GM21737 (cell line): ENCODE results near the gene IL1RAPL2.
"Not testable (repeated sequence)": the region's sequence is repeated elsewhere in the genome, so short reads cannot be mapped to it uniquely, and the experiment has no call there.

Experiments
- ATAC-seq: cut with Tn5 transposase; IDR thresholded peaks from one replicate; pipeline ENCODE4 v1.9.1; 2021; ENCODE audit warnings: mild to moderate bottlenecking, moderate library complexity; ENCODE audit not compliant: unreplicated experiment

IL1RAPL2 gene

DNA sequence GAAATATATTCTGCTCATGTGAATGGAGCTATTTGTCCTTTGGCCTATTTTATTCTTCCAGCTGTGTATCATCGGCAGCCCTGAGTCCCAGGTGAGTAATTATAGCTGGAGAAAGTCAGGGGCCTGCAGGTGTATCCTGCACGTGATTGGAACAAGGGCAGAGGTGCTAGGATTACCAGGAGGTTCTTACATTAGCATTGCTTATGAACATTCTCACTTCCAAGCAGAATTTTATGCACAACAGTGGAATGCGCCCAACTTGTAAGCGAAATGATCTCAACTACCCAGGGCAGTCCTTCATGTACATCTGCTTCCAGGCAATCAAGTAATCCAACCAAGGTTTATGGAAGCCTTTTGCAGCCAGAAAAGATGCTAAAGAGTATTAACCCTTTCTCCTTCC is 1187.4 kb downstream of the IL1RAPL2 start:
- no peak for ATAC-seq

DNA sequence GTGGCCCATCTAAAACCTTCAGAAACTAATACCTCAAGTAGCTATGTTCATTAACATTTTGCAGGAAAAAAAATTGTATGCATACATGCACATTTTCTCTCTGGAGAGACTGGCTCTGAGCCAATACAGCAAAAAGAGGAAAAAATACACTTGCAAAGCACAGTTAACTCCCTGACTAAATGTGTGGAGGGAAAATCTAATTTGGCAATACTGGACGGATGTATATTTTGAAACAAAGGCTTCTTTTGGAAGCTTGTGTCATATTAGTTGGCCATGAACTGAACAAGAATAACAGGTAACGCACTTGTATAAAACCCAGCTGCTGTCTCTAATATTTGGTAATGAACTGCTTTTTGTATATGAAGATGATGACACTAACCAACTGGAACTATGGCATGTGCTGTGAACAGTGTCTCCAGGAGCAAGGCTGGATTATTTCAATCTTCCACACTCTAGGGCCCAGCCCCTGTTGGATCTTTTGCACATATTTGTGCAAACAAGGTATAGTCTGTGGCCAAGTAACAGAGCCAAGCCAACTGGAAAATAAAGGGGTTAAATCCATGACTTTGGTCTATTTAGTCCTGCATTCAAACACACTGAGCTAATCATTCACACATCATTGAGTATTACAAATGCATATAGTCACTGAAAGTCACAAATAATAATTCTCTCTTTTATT is 1188.4 kb downstream of the IL1RAPL2 start:
- ATAC-seq: no peak

DNA sequence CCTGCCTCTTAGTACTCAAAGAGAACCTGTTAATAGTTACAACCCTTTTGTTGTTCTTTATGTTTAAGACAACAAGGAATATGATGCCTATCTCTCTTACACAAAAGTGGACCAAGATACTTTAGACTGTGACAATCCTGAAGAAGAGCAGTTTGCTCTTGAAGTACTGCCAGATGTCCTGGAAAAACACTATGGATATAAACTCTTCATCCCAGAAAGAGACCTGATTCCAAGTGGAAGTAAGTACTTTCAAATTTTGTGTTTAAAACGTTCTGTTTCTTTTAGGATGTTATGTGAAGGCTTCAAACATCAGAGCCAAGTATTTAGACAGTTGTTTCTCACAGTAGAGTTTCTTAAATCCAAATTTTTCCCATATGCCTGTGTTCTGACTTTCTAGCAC is 1189.1 kb downstream of the IL1RAPL2 start:
- ATAC-seq: no peak

DNA sequence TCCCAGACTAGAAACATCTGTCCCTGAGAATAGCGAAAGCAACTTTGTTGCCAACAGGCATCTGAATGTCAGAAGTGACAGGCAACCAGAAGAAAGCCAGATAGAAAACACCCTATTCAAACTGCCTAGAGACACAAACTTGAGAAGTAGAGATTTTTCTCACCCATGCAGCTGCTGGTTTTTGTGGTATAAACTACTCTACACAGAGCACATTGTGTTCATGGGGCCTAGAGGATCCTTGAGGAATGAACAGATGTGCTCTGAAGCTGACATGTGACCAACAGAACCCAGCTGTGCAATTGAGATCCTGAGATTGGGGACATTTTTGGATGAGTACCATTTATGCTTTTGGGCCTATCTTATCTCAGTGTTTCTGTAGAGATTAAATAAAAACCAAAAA is 1192.8 kb downstream of the IL1RAPL2 start:
- ATAC-seq: no peak

DNA sequence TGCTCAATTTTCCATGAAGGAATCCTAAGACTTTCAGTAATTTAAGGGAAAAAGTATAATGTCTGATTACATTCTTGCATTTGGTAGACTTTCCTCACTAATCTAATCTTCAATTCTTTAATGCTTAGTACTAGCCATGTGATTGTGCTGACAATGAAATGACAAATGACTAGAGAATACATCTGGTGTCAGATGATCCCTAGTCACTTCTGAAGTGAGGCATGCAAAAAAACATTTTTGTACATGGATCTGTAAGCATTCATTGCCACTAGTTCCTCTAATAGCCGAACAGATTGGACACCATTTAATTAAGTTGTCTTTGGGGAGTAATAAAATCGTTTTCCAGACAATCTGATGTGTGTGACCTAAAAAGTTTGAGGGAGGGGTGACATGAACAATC is 1193.6 kb downstream of the IL1RAPL2 start:
- no peak for ATAC-seq

DNA sequence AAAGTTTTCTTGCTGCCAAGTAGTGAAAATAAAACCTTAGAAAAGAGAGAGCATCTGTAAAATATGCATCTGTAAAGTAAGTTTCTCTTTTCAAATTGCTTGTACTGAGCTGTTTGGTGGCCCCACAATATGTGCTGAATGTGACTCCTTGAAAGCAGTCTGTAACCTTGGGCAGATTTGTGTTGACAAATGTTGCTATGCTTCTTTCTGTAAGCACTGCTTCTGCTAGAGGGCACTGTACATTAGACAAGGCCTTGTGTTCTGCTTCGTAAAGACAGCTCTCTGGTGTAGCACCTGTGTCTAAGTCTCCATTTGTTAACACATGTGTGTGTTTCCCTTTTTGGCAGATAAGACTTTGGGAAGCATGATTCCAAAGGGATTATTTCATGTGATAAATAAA is 1199.7 kb downstream of the IL1RAPL2 start:
- no peak for ATAC-seq

DNA sequence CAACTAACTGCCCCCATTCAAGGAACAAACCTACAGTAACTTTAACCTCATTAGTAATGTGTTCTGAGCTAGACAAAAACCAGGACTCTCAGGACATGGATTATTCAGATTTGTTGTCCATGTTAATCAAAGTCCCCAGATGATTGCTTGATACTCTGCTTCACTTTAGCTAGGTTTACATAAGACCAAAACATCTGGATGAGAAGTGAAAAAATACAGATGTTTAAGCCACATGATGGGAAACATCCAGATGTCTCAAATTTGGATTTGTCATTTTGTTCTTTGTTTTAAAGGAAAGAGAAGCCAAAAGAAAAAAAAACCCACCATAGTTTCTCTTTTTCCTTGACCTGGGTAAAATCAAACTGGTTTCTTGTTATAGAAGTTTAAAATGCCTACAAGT is 1207.8 kb downstream of the IL1RAPL2 start:
- ATAC-seq: no peak

DNA sequence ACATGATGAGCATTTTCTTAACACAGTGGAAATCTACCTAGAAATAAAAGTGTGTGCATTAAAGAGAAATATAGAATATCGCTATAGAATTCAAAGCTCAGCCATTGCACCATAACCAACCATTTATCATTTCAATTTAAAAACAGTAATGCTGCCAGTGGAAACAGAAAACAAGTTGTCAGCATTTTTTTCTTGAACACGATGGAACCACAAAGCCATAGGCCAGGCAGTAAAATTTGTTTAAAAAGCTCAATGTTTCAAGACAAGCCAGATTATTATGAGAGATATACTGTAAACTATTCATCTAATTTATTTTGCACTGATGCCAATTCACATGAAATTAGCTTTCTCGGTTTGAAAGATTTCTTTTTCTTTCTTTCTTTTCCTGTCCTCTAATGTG is 1209.7 kb downstream of the IL1RAPL2 start:
- no peak for ATAC-seq

DNA sequence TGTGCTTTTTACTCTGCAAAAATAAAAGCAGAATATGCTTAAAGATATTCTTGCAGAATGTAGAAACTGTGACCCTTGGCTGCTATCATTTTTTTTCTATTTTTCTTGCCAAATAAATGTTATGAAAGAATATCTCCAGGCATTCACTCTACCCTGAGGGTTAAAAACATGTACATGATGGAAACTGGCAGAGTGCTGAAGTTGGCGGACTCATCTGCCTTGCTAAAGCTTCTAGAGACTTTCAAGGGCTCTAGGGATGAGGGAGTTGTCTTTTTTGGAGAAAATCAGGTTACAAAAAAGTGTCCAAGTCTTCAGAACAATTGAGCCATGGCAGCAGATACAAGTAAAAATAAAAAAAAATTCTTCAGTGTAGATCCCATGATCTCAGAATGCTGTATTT is 1215.8 kb downstream of the IL1RAPL2 start:
- ATAC-seq: no peak

DNA sequence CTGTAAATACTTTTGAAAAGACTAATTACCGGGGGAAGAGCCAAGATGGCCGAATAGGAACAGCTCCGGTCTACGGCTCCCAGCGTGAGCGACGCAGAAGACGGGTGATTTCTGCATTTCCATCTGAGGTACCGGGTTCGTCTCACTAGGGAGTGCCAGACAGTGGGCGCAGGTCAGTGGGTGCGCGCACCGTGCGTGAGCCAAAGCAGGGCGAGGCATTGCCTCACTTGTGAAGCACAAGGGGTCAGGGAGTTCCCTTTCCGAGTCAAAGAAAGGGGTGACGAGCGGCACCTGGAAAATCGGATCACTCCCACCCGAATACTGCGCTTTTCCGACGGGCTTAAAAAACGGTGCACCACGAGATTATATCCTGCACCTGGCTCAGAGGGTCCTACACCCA is 1230.9 kb downstream of the IL1RAPL2 start:
- ATAC-seq: not testable (repeated sequence)

DNA sequence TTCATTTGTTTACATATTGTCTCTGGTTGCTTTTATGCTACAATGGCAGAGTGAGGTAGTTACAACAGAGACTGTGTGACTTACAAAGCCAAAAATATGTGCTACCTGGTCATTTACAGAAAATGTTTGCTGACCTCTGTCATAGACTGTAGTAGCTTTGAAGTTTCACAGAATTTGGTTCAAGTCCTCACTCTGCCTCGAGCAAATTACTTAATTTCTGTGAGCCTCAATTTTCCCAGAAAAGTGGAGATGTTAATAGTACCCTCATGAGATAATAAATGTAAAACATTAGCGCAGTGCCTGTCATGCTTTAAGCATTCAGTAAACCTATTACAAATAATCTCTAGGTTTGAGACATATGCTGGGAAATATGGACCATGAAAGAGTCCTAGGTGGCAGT is 1237.9 kb downstream of the IL1RAPL2 start:
- ATAC-seq: no peak

DNA sequence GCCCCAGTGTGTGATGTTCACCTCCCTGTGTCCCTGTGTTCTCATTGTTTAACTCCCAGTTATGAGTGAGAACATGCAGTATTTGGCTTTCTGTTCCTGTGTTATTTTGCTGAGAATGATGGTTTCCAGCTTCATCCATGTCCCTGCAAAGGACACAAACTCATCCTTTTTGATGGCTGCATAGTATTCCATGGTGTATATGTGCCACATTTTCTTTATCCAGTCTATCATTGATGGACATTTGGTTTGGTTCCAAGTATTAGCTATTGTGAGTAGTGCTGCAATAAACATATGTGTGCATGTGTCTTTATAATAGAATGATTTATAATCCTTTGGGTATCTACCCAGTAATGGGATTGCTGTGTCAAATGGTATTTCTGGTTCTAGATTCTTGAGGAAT is 1239.7 kb downstream of the IL1RAPL2 start:
- not testable (repeated sequence) for ATAC-seq

DNA sequence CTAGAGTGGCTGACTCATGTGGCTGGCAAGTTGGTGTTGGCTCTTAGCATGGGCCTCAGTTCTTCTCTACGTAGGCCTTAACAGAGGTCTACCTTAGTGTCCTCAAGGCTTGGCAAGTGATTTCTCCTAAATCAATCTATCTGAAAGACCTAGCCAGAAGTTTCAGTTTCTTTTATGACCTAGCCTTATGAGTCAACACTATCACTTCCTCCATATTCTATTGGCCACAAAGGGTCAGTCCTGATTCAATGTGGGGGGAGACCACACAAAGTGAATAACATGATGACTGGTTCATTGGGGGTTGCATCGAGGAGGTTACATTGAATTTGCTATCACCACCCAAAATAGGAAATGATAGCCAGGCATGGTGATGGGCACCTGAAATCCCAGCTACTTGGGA is 1250.5 kb downstream of the IL1RAPL2 start:
- no peak for ATAC-seq
